Tibial nerve (tissue), 4 donors: ENCODE data around the gene MEFV. TPM values are rescaled to one million over a fixed set of nuclear protein-coding genes. Genes with fewer than 3 reads are reported as not detected.

ENCODE experiments used
- DNase-seq, 2 donors: peaks; one replicate each; pipeline ENCODE4 v3.0.0-alpha.2; 2019; ENCODE audit warnings: low spot score in 2 of 2
- H3K27ac ChIP-seq, 4 donors: fragments of 200-600 bp; sonication (generic) in 3 of 4; one replicate each; pipeline ENCODE4 v1.5.1; 2017 to 2019; ENCODE audit warnings: mild to moderate bottlenecking in 1 of 4
- H3K27me3 ChIP-seq, 2 donors: fragments of 200-600 bp; sonication (generic) in 1 of 2; one replicate each; pipeline versions ENCODE4 v1.5.1 to v1.6.0; 2017 to 2019
- H3K36me3 ChIP-seq, 3 donors: fragments of 200-600 bp; sonication (generic); one replicate each; pipeline ENCODE4 v1.5.1; 2018 to 2019
- H3K4me1 ChIP-seq, 4 donors: fragments of 200-600 bp; sonication (generic) in 3 of 4; one replicate each; pipeline ENCODE4 v1.5.1; 2017 to 2019
- H3K4me3 ChIP-seq, 4 donors: fragments of 200-600 bp; sonication (generic) in 3 of 4; one replicate each; pipeline ENCODE4 v1.5.1; 2017 to 2019; ENCODE audit warnings: mild to moderate bottlenecking in 1 of 4, moderate library complexity in 1 of 4
- H3K9me3 ChIP-seq, 4 donors: fragments of 200-600 bp; sonication (generic) in 3 of 4; one replicate each; pipeline ENCODE4 v1.5.1; 2017 to 2019
- EP300 ChIP-seq, 2 donors: sonication (generic); formaldehyde crosslinking; IDR thresholded peaks; one replicate each; pipeline ENCODE4 v1.6.1; 2017; ENCODE audit warnings: antibody characterized with exemption in 2 of 2, mild to moderate bottlenecking in 1 of 2
- POLR2A ChIP-seq, 2 donors: fragments of 450-650 bp; IDR thresholded peaks; one replicate each; pipeline ENCODE4 v1.6.1; 2017; ENCODE audit warnings: antibody characterized with exemption in 2 of 2, mild to moderate bottlenecking in 2 of 2, moderate library complexity in 2 of 2
- WGBS, 2 donors: methylation state at CpG; one replicate each; pipeline ENCODE4 v1.1.5; 2018; 5-methylcytosine and 5-hydroxymethylcytosine counted together
- total RNA-seq, 4 donors: library from RNA; depleted of rRNA; stranded (reverse); fragments of >200 nt; gene quantifications; one replicate each; pipeline ENCODE4 v1.1.0, GENCODE V29; 2016
- TF ChIP-seq, protein P1 (sequence below), 5 experiments: fragments of 200-600 bp in 3 of 5; fragments of 450-650 bp in 2 of 5; sonication (generic) in 3 of 5; IDR thresholded peaks; one replicate each; pipeline ENCODE4 v1.5.1; 2016 to 2019; ENCODE audit warnings: antibody characterized with exemption in 5 of 5, mild to moderate bottlenecking in 3 of 5, moderate library complexity in 2 of 5

Gene MEFV
- total RNA-seq, 4 donors from 2014 or later = 0.39 to 8.1 (median 1.1) TPM

DNA sequence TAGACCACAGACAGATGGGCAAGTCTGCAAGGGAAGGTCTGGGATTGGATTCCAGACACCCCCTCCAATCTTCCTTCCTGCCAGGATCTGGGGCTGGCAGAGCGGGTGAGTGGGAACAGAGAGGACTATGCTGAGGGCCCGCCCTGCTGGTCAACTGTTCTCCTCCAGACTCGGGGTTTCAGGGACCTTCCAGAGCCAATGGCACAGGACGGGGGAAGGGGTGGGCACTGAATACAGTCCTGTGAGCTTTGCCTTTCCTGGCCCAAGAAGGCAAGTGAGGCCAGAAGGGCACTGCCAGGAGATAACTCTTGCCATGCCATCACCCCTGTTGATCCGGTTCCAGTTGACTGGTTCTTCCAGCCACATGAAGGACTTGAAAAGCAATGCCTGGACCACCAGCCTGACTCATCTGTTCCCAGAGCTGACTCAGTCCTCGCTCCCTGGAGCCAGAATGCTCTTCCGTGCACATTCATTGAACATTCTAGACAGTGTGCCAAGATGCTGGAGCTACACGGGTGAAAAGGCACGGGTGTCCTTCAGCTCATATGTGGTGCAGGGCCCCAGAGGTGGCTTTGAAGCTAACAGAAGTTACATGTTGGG is 533 bp upstream of the MEFV start:
- TF ChIP-seq, protein P1, sequence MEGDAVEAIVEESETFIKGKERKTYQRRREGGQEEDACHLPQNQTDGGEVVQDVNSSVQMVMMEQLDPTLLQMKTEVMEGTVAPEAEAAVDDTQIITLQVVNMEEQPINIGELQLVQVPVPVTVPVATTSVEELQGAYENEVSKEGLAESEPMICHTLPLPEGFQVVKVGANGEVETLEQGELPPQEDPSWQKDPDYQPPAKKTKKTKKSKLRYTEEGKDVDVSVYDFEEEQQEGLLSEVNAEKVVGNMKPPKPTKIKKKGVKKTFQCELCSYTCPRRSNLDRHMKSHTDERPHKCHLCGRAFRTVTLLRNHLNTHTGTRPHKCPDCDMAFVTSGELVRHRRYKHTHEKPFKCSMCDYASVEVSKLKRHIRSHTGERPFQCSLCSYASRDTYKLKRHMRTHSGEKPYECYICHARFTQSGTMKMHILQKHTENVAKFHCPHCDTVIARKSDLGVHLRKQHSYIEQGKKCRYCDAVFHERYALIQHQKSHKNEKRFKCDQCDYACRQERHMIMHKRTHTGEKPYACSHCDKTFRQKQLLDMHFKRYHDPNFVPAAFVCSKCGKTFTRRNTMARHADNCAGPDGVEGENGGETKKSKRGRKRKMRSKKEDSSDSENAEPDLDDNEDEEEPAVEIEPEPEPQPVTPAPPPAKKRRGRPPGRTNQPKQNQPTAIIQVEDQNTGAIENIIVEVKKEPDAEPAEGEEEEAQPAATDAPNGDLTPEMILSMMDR (IDR thresholded peaks at IDR 0.05) = no peak
- TF ChIP-seq POLR2A (IDR thresholded peaks at IDR 0.05) (no peak), EP300 (IDR thresholded peaks at IDR 0.05) (no peak)
- Histone ChIP-seq H3K27me3 (no peaks in the 10 kb centered on the region), H3K36me3 (no peaks in the 10 kb centered on the region), H3K4me3 (no peak overlapping the region), H3K4me1 (peaks cover 0 to 5% (median 0%) of the 10 kb centered on the region in 4 donors), H3K27ac (no peak overlapping the region), H3K9me3 (no peaks in the 10 kb centered on the region)
- 65 to 69% methylated on average over 5 to 9 of the region's 9 CpGs for whole genome bisulfite sequencing, 2 donors
- DNase-seq = no peak

DNA sequence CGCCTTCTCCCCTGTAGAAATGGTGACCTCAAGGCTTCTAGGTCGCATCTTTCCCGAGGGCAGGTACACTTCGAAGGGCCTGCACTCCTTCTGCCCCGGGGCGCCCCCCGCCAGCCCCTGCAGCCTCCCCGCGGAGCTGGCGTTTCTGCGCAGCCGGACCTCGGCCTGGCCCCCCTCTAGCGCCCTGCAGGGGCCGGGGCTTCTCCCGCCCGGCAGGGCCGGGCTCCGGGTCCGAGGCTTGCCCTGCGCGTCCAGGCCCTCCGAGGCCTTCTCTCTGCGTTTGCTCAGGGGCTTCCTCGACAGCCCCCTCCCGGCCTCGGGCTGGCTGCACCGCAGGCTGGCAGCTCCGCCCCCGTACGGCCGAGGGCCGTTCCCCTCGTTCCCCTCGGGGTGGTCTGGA is 2.1 kb downstream of the MEFV start:
- no peak overlapping the region for H3K4me3 ChIP-seq
- no peaks in the 10 kb centered on the region for H3K36me3 ChIP-seq
- H3K27me3 ChIP-seq = no peaks in the 10 kb centered on the region
- DNase-seq = no peak
- no peak overlapping the region for H3K27ac ChIP-seq
- H3K4me1 ChIP-seq = peaks cover 0 to 5% (median 0%) of the 10 kb centered on the region in 4 donors
- TF ChIP-seq POLR2A (IDR thresholded peaks at IDR 0.05) = no peak
- no peak for TF ChIP-seq EP300 (IDR thresholded peaks at IDR 0.05)
- TF ChIP-seq, protein P1 (IDR thresholded peaks at IDR 0.05) = no peak
- H3K9me3 ChIP-seq = no peaks in the 10 kb centered on the region
- WGBS, 2 donors = 41 to 55% methylated on average over 35 of the region's 35 CpGs

DNA sequence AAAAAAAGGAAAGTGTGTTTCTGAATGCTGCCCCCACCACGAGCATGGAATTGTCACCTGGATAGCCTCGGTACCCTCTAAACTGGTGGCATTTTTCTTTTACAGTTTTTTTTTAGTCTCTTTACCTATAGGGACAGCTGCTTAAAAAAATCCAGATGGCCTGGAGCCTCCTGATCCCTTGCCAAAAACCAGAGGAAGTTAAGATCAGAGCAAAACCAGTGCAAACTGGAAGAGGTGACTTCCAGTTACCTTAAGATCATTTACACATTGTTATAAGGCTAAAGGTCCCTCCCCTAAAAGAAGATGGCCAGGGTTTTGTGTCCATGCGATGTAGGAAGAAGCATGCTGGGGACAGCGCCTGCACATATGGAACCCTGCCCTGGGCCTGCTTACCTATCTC is 3.5 kb downstream of the MEFV start:
- Histone ChIP-seq H3K4me3 (no peak overlapping the region), H3K36me3 (no peaks in the 10 kb centered on the region), H3K27me3 (no peaks in the 10 kb centered on the region), H3K4me1 (peaks cover 0 to 5% (median 0%) of the 10 kb centered on the region in 4 donors), H3K9me3 (no peaks in the 10 kb centered on the region), H3K27ac (no peak overlapping the region)
- no peak for DNase-seq
- WGBS, 2 donors = 77 to 87% methylated on average over 4 of the region's 4 CpGs
- no peak for TF ChIP-seq EP300 (IDR thresholded peaks at IDR 0.05)
- TF ChIP-seq, protein P1 (IDR thresholded peaks at IDR 0.05) = no peak
- TF ChIP-seq POLR2A (IDR thresholded peaks at IDR 0.05) = no peak

DNA sequence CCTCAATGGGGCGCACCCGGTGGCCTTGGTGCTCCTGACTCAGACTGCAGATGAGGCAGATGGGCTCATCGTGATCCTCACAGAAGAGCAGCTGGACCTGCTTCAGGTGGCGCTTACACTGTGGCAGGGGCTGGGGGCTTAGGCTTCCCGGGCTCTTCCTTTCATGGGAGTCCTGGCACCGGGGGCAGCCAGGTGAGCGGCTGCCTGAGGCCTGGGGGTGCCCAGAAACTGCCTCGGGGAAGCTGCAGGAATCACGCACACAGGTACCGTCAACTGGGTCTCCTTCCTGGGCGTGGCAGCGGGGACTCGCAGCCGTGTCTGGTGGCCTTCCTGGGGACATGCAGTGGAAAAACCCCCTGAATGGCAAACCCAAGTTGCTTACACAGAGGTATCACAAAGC is 7.0 kb downstream of the MEFV start:
- H3K27ac ChIP-seq = no peak overlapping the region
- TF ChIP-seq, protein P1 (IDR thresholded peaks at IDR 0.05) = no peak
- TF ChIP-seq POLR2A (IDR thresholded peaks at IDR 0.05) (no peak), EP300 (IDR thresholded peaks at IDR 0.05) (no peak)
- H3K4me1 ChIP-seq = no peaks in the 10 kb centered on the region
- H3K4me3 ChIP-seq = no peak overlapping the region
- no peaks in the 10 kb centered on the region for H3K9me3 ChIP-seq
- 84 to 89% methylated on average over 12 to 13 of the region's 14 CpGs for WGBS, 2 donors
- DNase-seq = no peak
- H3K36me3 ChIP-seq = no peaks in the 10 kb centered on the region
- H3K27me3 ChIP-seq = no peaks in the 10 kb centered on the region

DNA sequence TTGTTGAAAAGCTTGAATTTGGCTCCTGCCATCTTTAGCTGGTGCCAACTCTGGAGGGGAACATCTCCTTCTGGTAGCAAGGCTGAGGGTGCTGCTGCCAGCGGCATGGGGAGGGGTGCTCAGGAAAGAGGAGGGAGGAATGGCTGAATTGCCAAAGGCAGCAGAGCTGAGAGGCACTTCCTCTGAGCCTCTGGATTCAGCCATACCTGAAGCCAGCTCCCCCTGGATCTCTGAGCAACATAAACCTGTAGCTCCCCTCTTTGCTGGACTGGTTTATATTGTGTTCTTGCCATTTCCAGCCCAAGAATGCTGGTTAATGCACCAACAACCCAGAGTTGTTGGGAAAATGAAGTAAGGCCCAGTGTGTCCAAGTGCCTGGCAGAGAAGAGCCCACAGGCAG is 7.4 kb downstream of the MEFV start:
- no peak for DNase-seq
- Histone ChIP-seq H3K9me3 (no peaks in the 10 kb centered on the region), H3K36me3 (no peaks in the 10 kb centered on the region), H3K27me3 (no peaks in the 10 kb centered on the region), H3K4me3 (no peak overlapping the region), H3K4me1 (no peaks in the 10 kb centered on the region), H3K27ac (no peak overlapping the region)
- WGBS, 2 donors = 38 to 92% methylated on average over 1 of the region's 1 CpG
- TF ChIP-seq POLR2A (IDR thresholded peaks at IDR 0.05) (no peak), EP300 (IDR thresholded peaks at IDR 0.05) (no peak)
- TF ChIP-seq, protein P1 (IDR thresholded peaks at IDR 0.05) = no peak
